Measurements from ENCODE around the gene DENND11.
"Not testable (repeated sequence)": the region's sequence is repeated elsewhere in the genome, so short reads cannot be mapped to it uniquely, and the experiment has no call there.

Gene DENND11

DNA sequence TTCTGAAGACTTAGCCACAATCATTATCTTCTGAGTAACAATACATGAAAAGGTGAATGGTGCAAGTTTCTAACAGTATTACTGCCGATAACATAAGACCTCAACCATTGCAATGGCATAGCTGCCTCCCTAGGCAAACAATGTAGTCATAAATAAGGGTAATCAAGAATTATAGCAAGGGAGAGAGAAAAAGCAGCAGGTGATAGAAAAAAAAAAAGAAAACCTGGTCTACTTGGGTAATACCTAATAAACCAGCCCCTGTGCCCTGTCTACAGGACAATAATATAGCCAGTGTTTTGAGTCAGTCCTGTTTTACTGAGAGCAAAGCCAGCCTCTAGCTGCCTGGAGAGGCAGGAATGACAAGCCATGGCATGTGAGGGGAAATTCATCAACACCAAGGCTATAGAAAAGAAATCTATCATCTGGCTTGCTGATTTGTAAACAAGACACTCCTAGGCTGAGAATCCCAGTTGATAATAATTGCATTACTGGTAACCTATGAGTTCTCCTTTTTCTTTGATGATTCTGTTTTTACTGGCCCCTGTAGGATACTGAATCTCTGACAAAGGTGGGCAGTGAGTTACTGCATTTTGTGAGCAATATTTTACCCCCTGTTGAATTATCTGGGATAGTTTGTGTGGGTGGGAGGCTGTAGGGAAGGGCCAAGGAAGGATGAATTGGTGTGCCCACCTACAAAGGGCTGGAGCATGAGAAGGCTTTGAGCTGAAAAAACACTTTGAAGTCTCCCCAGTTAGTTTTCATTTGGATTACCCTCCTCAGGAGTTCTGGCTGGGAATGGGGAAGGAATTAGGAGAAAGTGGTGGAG lies 4.5 kb upstream of the DENND11 start:
- DNase-seq (ENCODE audit: low read depth in 2 of 2), result no peak

DNA sequence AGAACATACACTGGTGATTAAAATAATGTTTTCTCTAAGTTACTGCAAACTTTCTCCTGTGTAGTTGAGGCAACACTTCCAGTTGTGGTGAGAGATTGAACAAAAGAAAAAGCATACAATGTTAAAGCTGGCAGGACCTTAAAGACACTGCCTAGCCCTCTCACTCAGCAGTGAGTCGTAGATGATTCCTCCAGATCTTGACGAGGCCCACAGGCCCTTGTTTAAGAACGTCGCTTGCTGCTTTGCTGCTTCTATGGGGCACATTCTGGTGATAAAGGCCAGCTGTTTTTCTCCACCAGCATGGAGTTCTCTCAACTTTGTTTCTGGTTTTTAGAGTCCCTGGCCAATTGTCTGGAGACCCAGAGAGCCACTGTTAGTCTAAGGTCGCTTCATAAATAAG lies 2.8 kb upstream of the DENND11 start:
- no peak for DNase-seq (ENCODE audit: low read depth in 2 of 2)

DNA sequence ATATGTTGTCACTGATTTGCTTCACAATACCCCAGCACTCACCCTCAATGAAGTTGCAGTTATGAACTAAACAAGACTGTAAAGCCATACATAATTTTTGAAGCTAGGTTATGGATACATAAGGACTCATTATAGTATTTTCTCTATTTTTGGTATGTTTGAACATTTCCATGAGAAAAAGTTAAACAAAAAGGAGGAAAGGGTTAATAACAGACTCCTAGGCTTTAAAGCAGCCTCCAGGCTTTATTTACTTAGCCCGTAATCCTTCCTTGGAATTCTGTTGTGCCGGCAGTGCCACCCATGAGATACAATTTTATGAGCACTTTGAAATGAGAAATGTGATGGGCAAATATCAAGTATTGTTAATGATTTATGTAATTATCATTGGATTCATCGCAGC lies 2.1 kb upstream of the DENND11 start:
- DNase-seq (ENCODE audit: low read depth in 2 of 2), result no peak

DNA sequence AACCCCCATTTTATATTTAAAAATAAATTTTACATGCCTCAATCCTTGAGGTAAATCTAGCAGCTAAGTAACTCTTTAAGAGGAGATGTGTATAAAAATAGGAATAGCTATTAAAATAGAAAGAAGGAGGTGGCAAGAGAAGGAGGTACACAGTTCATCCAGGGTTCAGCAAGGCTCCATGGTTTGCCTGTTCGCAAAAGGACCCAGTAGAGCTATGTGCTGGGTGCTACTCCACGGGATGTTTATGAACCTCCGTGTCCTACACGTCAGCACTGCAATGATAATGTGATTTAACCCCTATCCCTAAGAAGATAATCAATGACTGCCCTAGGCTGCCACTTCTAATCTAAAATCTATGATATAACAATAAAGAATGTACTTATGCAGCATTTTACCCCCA lies 926 bp upstream of the DENND11 start:
- no peak for DNase-seq (ENCODE audit: low read depth in 2 of 2)

DNA sequence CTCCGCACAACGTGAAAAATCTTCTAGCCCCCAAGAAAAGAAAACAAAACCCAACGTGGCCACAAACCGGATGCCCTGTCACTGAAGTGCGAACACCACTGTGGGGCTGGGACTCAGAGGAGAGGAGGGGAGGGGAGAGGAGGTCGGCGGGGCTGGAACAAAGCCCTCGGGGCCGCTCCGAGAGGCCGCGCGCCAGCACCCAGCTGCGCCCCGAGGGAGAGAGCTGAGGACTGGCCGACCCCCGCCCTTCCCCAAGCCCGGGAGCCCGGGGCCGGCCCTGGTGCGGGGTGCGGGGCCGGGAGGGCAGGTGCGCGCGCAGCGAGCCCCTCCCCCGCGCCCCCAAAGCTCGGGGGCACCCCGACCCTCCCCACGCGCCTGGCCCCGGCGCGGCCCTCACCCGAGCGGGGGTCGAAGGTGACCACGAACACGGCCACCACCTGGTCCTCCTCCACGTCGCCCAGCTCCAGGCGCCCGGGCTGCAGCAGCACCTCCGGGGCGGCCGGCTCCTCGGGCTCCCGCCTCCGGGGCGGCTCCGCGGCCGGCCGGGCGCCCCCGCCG lies 398 bp downstream of the DENND11 start:
- DNase-seq (ENCODE audit: low read depth in 2 of 2), result peak; percentile 29 to 40

DNA sequence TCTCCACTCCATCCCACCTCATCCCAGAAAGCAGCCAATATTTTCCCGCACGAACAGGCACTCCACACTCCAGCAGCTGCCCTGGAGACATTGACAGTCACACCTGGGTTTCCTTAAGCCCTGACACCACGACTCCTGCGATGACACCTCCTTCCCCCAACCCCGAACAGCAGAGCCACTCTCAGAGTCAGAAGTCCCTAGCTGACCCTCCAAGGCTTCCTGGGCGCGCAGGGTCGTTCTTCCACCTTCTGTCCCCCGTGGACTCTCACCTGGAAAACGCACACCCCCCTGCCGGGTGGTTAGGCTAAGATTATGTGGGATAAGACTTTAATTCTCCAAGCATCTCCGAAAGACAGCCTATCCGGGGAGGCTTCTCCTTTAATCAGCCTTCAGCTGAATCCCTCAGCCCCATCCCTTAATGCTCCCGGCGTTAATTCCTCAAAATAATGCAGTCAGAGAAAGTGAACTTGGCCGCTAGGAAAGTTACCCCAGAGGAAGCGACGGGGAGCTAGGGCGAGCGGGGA lies 1.1 kb downstream of the DENND11 start:
- DNase-seq (ENCODE audit: low read depth in 2 of 2), result no peak

DNA sequence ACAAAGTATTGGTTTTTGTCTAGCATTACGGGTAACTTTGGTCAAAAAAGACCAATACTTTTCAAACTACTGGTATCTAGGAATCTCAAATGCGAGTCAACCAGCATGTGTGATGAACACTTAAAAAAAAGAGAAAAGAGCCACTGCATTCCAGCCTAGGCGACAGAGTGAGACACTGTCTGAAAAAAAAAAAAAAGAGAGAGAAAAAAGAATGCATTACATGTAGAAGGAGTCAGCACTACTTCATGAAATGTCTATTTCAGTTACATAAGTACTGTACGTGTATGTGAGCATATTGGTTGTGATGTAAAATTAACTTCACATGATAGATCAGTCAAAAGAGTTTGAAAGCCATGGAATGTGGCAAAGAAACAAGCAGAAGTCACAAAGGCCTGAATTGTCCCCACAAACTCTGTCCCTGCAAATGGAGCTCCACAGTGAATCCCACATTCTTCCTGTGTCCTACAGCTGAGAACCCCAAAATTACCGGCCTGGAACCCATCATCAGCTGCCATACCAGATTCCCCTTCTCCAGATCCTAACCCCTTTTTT lies 1.6 kb downstream of the DENND11 start:
- no peak for DNase-seq (ENCODE audit: low read depth in 2 of 2)

DNA sequence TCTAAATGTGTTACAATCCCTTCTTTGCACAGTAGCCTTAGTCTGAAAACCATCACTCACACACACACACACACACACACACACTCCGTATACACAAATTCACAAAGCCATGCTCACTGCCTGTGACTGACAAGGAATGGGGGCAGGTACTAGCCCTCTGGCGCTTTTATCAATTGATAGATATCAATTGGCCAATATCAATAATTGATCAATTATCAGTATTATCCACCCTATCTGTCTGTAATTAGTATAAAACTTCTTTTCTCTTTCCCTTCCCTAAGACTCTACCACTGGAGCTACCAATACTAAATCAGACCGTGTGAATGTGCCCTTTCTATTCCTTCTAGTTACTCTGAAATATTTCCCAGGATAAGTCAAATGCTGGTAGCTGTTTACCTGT lies 2.1 kb downstream of the DENND11 start:
- DNase-seq (ENCODE audit: low read depth in 2 of 2), result no peak

DNA sequence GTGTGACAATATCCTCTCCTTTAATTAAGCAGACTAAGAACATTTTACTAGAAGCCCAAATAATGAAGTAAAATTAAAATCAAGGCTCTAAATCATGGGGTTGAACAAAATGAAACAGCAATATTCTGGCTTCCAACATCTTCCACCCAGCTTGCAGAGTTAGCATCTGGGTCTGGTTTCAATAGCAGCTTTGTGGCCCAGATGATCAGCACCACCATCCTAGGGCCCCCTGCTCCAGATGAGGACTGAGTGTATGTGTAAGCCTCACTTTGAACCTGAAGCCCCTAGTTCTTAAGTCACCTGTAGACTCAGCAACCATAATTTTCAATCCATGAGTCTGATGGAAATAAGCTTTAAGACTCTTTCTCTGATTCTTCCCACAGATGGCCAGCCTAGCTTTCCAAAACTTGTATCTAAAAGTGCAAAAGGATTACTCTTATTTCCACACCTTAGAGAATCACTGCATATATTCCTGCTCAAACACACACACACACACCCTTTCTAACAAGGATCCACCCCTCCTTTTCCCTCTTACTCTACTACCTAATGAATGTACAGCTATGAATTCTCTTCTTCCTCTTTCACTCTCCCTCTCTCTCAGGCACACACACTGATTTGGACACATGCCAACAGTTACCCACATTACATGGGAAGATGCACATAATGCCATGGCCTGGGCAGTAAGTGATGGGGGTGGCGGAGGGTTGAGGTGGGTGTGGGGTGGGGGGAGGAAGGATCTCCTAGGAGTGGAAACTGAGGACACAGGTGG lies 3.5 kb downstream of the DENND11 start:
- DNase-seq (ENCODE audit: low read depth in 2 of 2), result no peak

DNA sequence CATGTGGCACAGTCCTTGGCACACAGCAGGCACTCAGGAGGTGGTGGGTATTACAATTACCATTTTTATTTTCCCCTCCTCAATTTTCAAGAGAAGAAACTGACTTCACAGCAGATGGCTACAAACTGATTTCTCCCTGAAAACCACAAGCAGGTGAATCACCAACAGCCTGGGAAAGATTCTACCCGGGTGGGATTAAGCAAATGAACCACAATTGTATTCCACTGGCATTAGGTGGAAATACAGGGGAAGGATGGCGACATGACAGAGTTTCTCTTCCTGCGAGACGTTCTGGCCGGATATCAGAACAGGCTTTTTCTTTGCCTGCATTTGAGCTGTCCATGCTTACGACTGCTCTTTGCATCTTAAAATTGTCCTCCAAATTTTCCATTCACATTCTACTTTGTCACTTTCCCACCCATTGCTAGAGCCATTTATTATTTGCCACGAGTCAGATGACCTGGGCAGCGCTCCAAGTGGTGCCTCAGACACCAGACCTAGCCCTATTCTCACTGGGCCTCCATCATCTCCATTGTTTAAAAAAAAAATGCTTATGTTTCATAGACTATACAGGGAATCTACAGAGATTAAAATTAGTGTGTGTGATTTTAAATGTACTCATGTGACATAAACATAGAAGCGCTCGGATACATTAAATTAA lies 4.6 kb downstream of the DENND11 start:
- DNase-seq (ENCODE audit: low read depth in 2 of 2), result no peak

DNA sequence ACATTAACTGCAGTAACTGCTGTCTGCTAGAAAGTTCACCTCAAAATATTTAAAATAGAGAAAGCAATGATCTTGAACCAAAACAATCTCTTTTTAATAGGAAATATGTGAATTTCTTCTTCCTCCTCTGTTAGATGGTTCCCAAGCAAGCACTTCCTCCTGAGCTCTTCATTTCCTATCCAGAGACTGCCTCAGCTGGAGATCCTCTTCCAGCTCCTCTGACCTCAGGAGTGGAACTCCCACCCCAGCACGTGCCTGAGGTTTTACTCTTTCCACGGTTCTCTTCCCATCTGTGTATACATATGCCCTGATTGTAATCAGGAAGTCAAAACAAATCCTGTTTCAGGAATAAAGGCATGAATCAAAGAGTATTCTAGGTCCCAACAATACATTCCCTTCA lies 5.6 kb downstream of the DENND11 start:
- DNase-seq (ENCODE audit: low read depth in 2 of 2), result no peak

DNA sequence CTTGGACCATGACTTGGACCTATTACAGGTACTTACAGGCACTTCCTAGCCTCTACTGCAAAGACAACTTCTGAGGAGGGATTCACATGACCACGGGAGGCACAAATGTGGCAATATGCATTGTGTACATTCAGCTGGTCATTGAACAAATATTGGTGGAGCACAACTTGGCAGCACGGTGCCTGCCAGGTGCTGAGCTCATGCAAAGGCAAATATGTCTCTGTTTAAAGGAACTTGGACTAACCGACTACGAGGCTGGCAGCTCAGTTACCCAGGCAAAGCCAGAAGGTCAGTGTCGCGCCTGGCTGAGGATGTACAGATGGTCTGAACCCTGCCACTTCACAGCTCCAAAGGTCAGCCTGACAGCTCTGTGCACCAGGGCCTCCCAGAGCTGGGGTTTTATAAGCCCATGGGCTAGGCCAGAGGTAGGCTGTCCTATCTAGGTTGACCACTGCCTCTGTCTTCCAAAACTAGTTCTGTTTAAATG lies 6.1 kb downstream of the DENND11 start:
- no peak for DNase-seq (ENCODE audit: low read depth in 2 of 2)

DNA sequence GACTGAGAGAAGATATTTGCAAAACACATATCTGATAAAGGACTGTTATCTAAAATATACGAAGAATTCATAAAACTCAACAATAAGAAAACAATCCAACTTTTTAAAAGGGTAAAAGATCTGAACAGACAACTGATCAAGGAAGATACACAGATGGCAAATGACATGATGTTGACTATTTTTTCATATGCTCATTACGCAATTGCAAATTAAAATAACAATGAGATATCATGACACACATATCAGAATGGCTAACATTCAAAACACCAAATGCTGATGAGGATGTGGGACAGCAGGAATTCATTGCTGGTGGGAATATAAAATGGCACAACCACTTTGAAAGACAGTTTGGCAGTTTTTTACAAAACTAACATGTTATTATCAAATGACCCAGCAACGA lies 8.9 kb downstream of the DENND11 start:
- DNase-seq (ENCODE audit: low read depth in 2 of 2), result no peak

DNA sequence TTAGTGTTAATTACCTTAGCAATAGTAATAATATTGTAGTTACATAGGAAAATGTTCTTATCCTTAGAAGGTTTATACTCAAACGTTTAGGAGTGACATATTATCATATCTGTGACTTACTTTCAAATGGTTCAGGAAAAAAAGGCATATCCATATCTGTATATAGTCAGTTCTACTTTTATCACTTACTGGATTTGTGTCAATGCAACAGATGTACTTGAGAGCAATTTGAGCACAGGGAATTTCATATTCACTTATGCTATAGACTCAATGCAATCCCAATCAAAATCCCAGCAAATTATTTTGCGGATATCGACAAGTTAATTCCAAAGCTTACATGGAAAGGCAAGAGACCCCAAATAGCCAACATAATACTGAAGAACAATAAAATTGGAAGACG lies 10.0 kb downstream of the DENND11 start:
- no peak for DNase-seq (ENCODE audit: low read depth in 2 of 2)

DNA sequence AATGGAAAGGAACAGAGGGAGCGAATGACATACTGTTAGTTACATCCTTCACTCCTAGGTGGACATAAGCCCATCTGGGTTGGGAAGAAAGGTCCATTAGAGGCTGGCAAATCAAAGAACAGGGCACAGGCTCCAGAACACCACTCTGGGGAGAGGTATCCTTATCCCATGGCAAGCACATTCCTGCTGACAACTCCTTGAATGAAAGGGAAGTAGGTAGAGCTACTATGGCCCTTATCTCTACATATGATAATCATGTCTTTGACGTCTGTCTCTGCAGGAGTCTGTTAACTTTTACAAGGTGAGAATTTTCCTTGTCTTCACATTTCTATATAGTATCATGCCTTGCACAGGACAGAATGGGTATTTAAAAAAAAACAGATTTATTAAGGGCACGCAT lies 10.4 kb downstream of the DENND11 start:
- no peak for DNase-seq (ENCODE audit: low read depth in 2 of 2)

DNA sequence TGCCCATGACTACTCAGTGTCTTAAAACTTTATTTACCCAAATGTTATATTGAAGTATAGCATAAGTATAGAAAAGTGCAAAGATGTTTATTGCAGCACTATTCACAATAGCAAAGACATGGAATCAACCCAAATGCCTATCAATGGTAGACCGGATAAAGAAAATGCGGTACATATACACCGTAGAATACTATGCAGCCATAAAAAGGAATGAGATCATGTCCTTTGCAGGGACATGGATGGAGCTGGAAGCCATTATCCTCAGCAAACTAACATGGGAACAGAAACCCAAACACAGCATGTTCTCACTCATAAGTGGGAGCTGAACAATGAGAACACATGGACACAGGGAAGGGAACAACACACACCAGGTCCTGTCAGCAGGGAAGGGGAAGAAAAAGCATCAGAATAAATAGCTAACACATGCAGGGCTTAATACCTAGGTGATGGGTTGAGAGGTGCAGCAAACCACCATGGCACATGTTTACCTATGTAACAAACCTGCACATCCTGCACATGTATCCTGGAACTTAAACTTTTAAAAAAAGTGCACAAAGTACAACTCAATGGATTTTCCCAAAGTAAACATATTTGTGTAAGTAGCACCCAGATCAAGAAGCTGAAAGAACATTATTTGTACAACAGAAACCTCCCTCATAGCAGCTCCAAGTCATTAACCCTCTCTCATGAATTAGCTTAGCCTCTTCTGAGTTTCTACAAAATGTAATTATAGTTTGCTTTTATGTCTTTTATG lies 12.7 kb downstream of the DENND11 start:
- not testable (repeated sequence) for DNase-seq (ENCODE audit: low read depth in 2 of 2)

DNA sequence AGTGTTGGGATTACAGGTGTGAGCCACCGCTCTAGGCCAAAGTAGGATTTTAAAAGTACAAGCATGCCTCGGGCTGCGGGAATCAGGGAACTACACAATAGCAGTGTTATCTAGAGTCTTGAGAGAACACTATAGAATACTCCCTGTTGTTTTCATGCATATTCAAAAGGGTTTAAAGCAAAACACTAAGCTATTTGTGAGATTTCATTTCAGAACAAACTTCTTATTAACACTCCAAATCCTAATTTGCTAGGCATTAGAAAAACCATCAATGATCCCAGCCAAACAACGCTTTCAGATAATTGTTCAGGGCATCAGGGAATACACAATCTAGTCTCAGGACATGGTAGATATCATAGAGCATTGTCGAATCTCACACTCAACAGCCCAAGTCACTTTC lies 13.9 kb downstream of the DENND11 start:
- no peak for DNase-seq (ENCODE audit: low read depth in 2 of 2)

DNA sequence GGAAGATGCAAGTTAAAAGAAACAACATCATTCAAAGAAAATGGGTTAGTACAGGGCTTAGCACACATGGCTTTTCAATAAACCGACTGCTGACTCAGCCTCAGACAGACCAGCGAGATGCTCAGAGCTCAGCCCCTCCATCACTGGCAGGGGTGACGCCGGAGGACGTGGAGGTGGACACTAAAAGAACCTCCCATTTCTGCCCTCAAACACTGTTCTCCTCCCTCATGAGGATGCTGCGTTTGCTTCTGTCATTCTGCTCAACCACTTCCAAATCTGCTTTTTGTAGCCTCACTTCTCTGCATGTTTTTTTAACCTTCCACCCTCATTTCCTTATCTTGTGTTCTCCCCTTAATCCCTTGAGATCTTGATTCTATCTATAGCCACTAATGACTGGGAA lies 15.3 kb downstream of the DENND11 start:
- DNase-seq (ENCODE audit: low read depth in 2 of 2), result no peak

DNA sequence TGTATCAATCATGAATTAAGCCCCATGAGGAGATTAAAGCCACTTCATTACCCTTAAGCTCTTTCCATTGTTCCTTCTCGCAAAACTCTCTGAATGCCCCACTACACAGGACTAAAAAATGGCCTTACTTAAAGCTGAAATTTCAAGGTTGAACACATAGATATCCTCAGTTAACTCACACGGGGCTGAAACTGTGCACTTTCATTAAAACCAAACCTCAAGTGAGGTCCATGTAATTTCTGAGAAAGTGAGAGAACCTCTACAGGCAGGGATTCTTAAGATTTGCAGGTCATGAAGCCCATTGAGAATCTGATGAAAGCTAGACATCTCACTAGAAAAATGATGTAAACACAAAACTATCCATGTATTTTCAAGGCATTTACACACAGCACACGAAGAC lies 15.9 kb downstream of the DENND11 start:
- no peak for DNase-seq (ENCODE audit: low read depth in 2 of 2)

DNA sequence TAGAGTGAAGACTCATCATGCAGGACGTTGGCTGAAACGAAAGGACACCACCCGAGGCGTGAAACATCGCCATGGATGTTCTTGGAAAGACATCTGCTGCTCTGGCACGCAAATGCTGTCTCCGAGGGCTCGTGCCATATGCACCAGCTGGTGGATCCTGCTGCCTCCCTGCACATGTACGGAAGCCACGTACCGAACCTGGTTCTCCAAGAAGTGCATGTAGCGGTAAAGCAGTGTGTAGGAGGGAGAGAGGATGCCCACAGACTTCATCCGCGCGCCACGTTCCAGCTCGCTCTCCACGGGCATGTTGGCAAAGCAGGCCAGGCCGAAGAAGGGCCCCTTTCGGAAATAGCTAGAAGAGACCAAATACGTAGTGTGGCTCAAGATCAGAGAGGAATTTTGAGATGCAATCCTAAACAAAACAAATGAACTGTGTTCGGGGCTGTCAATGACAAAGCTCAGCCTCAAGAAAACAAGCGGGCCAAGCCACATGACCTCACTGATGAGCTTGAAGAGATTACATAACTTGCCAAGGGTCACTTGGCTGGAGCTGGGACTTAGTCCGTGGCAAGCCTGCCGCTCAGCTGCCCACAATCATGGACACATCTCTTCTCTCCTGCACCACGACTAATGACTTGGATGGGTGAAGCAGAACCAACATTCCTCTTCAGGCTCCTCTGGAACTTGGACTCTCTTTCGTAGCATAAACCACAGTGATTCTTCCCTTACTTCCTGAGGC lies 16.5 kb downstream of the DENND11 start:
- no peak for DNase-seq (ENCODE audit: low read depth in 2 of 2)

Data from activated CD4-positive, alpha-beta T cell treated with anti-CD3 and anti-CD28 coated beads for 24 hours (primary cell).